HepG2 (cell line): Measurements from ENCODE around the gene DPM2. TPM values are rescaled to one million over a fixed set of nuclear protein-coding genes. Genes with fewer than 3 reads are reported as not detected.
A peak's percentile ranks its signal among the peaks of the same experiment; 100 is the strongest.

Source experiments
- ATF1 ChIP-seq: IDR thresholded peaks from 2 replicates; pipeline ENCODE4 v1.6.1; 2016; ENCODE audit warnings: mild to moderate bottlenecking, control low read depth
- BORCS8-MEF2B ChIP-seq: sonication (generic); formaldehyde crosslinking; IDR thresholded peaks from 2 replicates; pipeline ENCODE4 v1.8.0; 2022; ENCODE audit warnings: mild to moderate bottlenecking, missing genetic modification reagents
- BRCA1 ChIP-seq: sonication (generic); formaldehyde crosslinking; IDR thresholded peaks from 2 replicates; pipeline ENCODE4 v1.4.0; 2020; ENCODE audit warnings: missing genetic modification reagents
- BRD4 ChIP-seq: sonication (generic); formaldehyde crosslinking; IDR thresholded peaks from 2 replicates; pipeline ENCODE4 v1.4.0; 2020; ENCODE audit warnings: missing genetic modification reagents
- DMTF1 ChIP-seq: sonication (generic); formaldehyde crosslinking; IDR thresholded peaks from 2 replicates; pipeline ENCODE4 v1.4.0; 2020; ENCODE audit warnings: mild to moderate bottlenecking, missing genetic modification reagents
- FOXC1 ChIP-seq: sonication (generic); formaldehyde crosslinking; IDR thresholded peaks from 2 replicates; pipeline ENCODE4 v1.8.0; 2022; ENCODE audit warnings: mild to moderate bottlenecking, missing genetic modification reagents, borderline replicate concordance
- GABPB1 ChIP-seq: IDR thresholded peaks from 2 replicates; pipeline ENCODE4 v1.6.1; 2016; ENCODE audit warnings: mild to moderate bottlenecking, missing genetic modification reagents, moderate library complexity, missing compliant biosample characterization
- HCFC1 ChIP-seq: fragments of 150-350 bp; IDR thresholded peaks from 2 replicates; pipeline ENCODE4 v1.6.1; 2014; ENCODE audit warnings: low read depth, low read length
- HNRNPLL ChIP-seq: fragments of 200-400 bp; formaldehyde crosslinking; IDR thresholded peaks from 2 replicates; pipeline ENCODE4 v1.6.1; 2017; ENCODE audit warnings: mild to moderate bottlenecking, low read depth, low read length; ENCODE audit not compliant: poor library complexity, severe bottlenecking
- ISL2 ChIP-seq: sonication (generic); formaldehyde crosslinking; IDR thresholded peaks from 2 replicates; pipeline ENCODE4 v1.5.0; 2020; ENCODE audit warnings: missing genetic modification reagents
- KDM5A ChIP-seq: fragments of 200-600 bp; sonication (generic); IDR thresholded peaks from 2 replicates; pipeline ENCODE4 v1.7.0; 2018; ENCODE audit warnings: antibody characterized with exemption, mild to moderate bottlenecking, low read length, borderline replicate concordance
- KLF13 ChIP-seq: sonication (generic); formaldehyde crosslinking; IDR thresholded peaks from 2 replicates; pipeline ENCODE4 v1.4.0; 2020; ENCODE audit warnings: mild to moderate bottlenecking, missing genetic modification reagents
- MAFF ChIP-seq: IDR thresholded peaks from 2 replicates; pipeline ENCODE4 v1.6.1; 2011; ENCODE audit warnings: low read depth, low read length, improper control_type of control experiment
- NCOA1 ChIP-seq: sonication (generic); formaldehyde crosslinking; IDR thresholded peaks from 2 replicates; pipeline ENCODE4 v1.9.0; 2021; ENCODE audit warnings: missing genetic modification reagents
- POLR2G ChIP-seq: fragments of 200-400 bp; formaldehyde crosslinking; IDR thresholded peaks from 2 replicates; pipeline ENCODE4 v1.6.1; 2018; ENCODE audit warnings: mild to moderate bottlenecking, low read depth, low read length, moderate library complexity
- SMAD3 ChIP-seq: sonication (generic); formaldehyde crosslinking; IDR thresholded peaks from 2 replicates; pipeline ENCODE4 v1.4.0; 2020; ENCODE audit warnings: missing genetic modification reagents
- SNAI1 ChIP-seq: sonication (generic); formaldehyde crosslinking; IDR thresholded peaks from 2 replicates; pipeline ENCODE4 v1.5.0; 2020; ENCODE audit warnings: mild to moderate bottlenecking, missing genetic modification reagents, borderline replicate concordance
- SRF ChIP-seq: IDR thresholded peaks from 2 replicates; pipeline ENCODE4 v1.6.1; 2011; ENCODE audit warnings: mild to moderate bottlenecking, low read depth, low read length, moderate library complexity
- YEATS4 ChIP-seq: sonication (generic); formaldehyde crosslinking; IDR thresholded peaks from 2 replicates; pipeline ENCODE4 v1.4.0; 2020; ENCODE audit warnings: missing genetic modification reagents, borderline replicate concordance
- ZNF382 ChIP-seq: sonication (generic); formaldehyde crosslinking; IDR thresholded peaks from 2 replicates; pipeline ENCODE4 v1.5.0; 2020; ENCODE audit warnings: missing genetic modification reagents, mild to moderate bottlenecking, borderline replicate concordance
- ZNF432 ChIP-seq: sonication (generic); formaldehyde crosslinking; IDR thresholded peaks from 2 replicates; pipeline ENCODE4 v1.5.0; 2020; ENCODE audit warnings: missing genetic modification reagents, mild to moderate bottlenecking, borderline replicate concordance
- ZNF547 ChIP-seq: sonication (generic); formaldehyde crosslinking; IDR thresholded peaks from 2 replicates; pipeline ENCODE4 v1.5.1; 2020; ENCODE audit warnings: mild to moderate bottlenecking, missing genetic modification reagents
- ZNF589 ChIP-seq: sonication (generic); formaldehyde crosslinking; conservative IDR thresholded peaks from 2 replicates; pipeline ENCODE4 v1.8.0; 2022; ENCODE audit warnings: mild to moderate bottlenecking, moderate library complexity, missing genetic modification reagents
- ZNF724P ChIP-seq: sonication (generic); formaldehyde crosslinking; IDR thresholded peaks from 2 replicates; pipeline ENCODE4 v1.8.0; 2022; ENCODE audit warnings: missing genetic modification reagents, borderline replicate concordance
- ZNF879 ChIP-seq: sonication (generic); formaldehyde crosslinking; IDR thresholded peaks from 2 replicates; pipeline ENCODE4 v1.8.1; 2023; ENCODE audit warnings: missing genetic modification reagents
- ZSCAN31 ChIP-seq: sonication (generic); formaldehyde crosslinking; IDR thresholded peaks from 2 replicates; pipeline ENCODE4 v1.5.0; 2020; ENCODE audit warnings: low read depth, mild to moderate bottlenecking, missing genetic modification reagents
- polyA plus RNA-seq, 8 experiments: library from polyadenylated mRNA; depleted of rRNA in 3 of 8; stranded (reverse) in 7 of 8; unstranded in 1 of 8; fragments of >200 nt; fragmentation: Illumina TruSeq in 4 of 8; extraction: Trizol in 4 of 8; gene quantifications; 2 replicates each; pipeline versions ENCODE4 v1.2.1 to v1.2.3, GENCODE V29; 2011 to 2016; ENCODE audit warnings: low read depth in 4 of 8, missing spikeins in 1 of 8, mixed read lengths in 1 of 8; ENCODE audit not compliant: insufficient read depth in 1 of 8
- total RNA-seq, 5 experiments: library from RNA; depleted of rRNA; stranded (reverse); fragments of >200 nt; fragmentation: Illumina TruSeq; extraction: Trizol; gene quantifications; 2 replicates each; pipeline ENCODE4 v1.2.3, GENCODE V29; 2016; ENCODE audit warnings: low read depth in 1 of 5
- TF ChIP-seq, protein P1 (sequence below): sonication (generic); formaldehyde crosslinking; IDR thresholded peaks from 2 replicates; pipeline ENCODE4 v1.4.0; 2020; ENCODE audit warnings: missing genetic modification reagents, mild to moderate bottlenecking, borderline replicate concordance

DPM2 gene
- total and polyA plus RNA-seq, 2 of the 13 experiments (the other 11 are each of a cell fraction or from before 2014, with no cell fraction given) = 24.8 to 35.3 TPM

DNA sequence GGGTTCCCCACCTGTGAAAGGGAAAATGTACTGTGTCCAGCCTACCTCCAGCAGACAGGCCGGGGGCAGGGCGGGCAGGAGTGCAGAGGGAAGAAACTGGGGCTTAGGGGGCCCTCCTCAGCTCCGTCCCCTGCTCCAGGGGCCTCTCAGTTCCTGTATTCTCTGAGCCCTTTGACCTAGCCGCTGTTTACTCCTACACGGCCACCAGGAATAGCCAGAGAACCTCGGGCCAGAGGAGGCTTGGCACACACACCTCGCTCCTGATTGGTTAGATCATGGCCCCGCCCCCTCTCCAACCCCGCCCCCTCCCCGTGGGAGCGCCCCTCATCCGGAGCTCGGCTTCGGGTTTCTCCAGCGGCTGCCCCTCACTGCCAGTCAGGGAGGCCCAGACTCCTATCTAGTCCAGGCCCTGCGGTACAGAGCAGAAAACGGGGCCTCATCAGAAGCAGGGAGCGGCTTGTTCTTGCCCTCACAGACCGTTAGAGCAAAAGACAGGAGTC, 40.4 kb downstream of the DPM2 start (continued):
- TF ChIP-seq, protein P1, sequence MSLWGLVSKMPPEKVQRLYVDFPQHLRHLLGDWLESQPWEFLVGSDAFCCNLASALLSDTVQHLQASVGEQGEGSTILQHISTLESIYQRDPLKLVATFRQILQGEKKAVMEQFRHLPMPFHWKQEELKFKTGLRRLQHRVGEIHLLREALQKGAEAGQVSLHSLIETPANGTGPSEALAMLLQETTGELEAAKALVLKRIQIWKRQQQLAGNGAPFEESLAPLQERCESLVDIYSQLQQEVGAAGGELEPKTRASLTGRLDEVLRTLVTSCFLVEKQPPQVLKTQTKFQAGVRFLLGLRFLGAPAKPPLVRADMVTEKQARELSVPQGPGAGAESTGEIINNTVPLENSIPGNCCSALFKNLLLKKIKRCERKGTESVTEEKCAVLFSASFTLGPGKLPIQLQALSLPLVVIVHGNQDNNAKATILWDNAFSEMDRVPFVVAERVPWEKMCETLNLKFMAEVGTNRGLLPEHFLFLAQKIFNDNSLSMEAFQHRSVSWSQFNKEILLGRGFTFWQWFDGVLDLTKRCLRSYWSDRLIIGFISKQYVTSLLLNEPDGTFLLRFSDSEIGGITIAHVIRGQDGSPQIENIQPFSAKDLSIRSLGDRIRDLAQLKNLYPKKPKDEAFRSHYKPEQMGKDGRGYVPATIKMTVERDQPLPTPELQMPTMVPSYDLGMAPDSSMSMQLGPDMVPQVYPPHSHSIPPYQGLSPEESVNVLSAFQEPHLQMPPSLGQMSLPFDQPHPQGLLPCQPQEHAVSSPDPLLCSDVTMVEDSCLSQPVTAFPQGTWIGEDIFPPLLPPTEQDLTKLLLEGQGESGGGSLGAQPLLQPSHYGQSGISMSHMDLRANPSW = no peak
- TF ChIP-seq ZSCAN31 (CRISPR knock-in tag) = no peak
- no peak for TF ChIP-seq ZNF879 (CRISPR knock-in tag)
- peak; percentile 51 for TF ChIP-seq GABPB1
- no peak for TF ChIP-seq BORCS8-MEF2B (CRISPR knock-in tag)
- no peak for TF ChIP-seq NCOA1 (CRISPR knock-in tag)
- TF ChIP-seq SMAD3 = peak; percentile 86; the same call in 1 of the 2 replicates
- TF ChIP-seq YEATS4 (CRISPR knock-in tag) = 0 out of 2 replicates have a peak, but pooled peaks have one; percentile 23
- no peak for TF ChIP-seq ZNF432 (CRISPR knock-in tag)
- no peak for TF ChIP-seq ZNF382 (CRISPR knock-in tag)
- no peak for TF ChIP-seq ATF1 (CRISPR knock-in tag)
- no peak for TF ChIP-seq ZNF547
- TF ChIP-seq FOXC1 (CRISPR knock-in tag) = no peak
- no peak for TF ChIP-seq MAFF
- TF ChIP-seq KLF13 (CRISPR knock-in tag) = no peak
- no peak for TF ChIP-seq HNRNPLL
- TF ChIP-seq SRF = no peak
- no peak for TF ChIP-seq BRCA1 (CRISPR knock-in tag)
- TF ChIP-seq HCFC1 = no peak
- no peak for TF ChIP-seq ZNF589
- peak; percentile 77 for TF ChIP-seq POLR2G
- peak; percentile 12; the same call in 1 of the 2 replicates for TF ChIP-seq ISL2 (CRISPR knock-in tag)
- TF ChIP-seq ZNF724P (CRISPR knock-in tag) = no peak
- no peak for TF ChIP-seq SNAI1 (CRISPR knock-in tag)
- TF ChIP-seq KDM5A = no peak
- no peak for TF ChIP-seq BRD4
- TF ChIP-seq DMTF1 = no peak
